HG03342 (cell line): ENCODE results near the gene TMA16.
"Not testable (repeated sequence)": the region's sequence is repeated elsewhere in the genome, so short reads cannot be mapped to it uniquely, and the experiment has no call there.

Experiments
- ATAC-seq: cut with Tn5 transposase; IDR thresholded peaks from one replicate; pipeline ENCODE4 v1.9.1; 2021; ENCODE audit warnings: mild to moderate bottlenecking, moderate library complexity; ENCODE audit not compliant: unreplicated experiment

TMA16 gene

DNA sequence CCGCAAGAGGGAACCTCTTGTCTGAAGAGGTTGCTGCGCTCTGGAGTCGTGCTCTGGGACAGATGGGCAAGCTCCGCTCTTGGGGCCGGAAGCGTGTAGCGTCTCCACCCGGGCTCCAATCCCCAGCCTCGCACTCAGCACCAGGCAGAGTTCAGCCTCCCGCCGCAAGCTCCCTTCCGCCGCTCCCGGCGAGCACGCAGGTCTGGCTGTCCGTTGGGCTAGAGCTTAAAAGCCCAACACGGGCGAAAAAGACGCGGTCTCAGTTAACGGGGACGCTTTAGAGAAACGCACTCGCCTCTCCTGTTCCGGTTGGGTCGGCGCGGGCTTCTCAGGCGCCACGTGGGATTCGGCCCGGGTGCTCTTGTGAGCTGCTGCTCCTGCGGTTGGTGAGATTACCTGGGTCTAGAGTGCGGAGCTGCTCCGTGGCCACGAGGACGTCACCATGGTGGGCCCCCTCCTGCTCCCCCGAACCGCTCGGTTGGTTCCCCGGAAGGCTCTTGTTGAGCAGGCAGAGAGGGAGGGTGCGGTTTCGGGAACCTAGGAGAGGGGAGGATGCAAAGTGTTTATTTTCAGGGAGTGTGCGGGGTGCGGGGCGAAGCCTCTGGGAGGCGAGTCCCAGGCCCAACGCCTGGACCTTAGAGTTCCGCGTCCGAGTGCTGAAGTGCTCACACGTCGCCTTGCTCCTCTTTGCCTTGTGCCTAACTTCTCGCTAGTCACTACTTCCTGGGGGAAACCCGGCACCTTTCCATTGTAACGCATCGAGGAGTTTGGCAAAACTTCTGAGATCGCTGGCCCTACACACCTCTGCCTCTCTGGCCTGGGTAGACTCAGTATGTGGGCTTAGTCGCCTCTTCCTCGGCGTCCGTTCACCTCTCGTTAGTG is at the start of gene TMA16:
Gene TMA16 (plus strand): TSS at position 331 of the 882 bp plus-strand sequence. CDS start 112 bp downstream, at position 443.
- peak; percentile 85 for ATAC-seq

DNA sequence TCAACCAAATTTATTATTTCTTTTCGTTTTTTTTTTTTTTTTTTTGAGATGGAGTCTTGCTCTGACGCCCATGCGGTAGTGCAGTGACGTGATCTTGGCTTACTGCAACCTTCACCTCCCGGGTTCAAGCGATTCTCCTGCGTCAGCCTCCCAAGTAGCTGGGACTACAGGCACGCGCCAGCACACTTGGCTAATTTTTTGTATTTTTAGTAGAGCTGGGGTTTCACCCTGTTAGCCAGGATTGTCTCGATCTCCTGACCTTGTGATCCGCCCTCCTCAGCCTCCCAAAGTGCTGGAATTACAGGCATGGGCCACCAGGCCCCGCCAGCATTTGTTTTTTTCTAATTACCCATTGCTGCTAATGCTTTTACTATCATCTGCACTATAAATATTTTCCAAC is 47.5 kb upstream of the TMA16 start:
- ATAC-seq, result not testable (repeated sequence)

DNA sequence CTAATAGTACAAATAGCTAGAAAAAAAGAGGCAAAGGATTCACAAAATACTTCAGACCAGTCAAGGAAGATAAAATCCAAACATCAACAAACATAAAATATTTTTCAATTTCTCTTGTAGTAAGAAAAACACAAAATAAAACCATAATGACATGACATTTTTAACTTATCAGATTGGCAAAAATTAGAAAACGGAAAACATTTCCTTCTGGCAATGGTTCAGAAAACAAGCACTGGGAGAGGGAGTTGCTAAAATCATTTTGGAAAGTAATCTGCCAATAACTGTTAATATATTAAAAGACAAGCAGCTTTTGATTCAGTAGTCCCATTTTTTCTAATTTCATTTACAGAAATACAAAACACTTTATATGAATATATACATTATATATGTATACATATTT is 47.0 kb upstream of the TMA16 start:
- ATAC-seq, result no peak

DNA sequence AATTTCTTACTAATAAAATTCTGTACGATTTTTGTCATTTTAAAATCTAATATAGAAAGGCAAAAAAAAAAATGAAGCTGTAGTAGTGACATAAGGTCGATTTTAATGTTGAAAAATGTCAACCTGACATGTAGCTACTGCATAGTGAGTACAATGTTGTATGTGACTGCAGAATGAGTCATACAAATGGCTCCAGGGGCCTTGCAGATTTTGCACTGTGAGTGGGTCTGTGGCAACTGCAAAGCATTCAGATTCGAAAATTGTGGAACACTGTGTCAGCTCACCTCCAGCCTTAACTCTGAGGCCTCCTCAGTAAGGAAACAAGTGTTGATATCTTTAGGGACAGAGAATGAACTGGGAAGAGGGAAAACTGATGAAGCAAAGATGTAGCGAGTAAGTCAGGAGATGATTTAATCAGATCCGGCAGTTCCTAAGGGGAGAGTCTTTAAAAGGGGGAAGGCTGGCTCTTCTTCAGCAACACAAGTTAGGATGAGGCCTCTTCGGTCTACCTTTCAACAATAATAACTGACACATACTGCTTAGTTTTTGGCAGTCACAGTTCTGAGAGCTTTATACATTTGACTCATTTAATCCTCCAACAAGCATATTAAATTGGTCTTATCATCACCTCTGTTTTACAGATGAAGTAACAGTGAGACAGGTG is 45.8 kb upstream of the TMA16 start:
- no peak for ATAC-seq

DNA sequence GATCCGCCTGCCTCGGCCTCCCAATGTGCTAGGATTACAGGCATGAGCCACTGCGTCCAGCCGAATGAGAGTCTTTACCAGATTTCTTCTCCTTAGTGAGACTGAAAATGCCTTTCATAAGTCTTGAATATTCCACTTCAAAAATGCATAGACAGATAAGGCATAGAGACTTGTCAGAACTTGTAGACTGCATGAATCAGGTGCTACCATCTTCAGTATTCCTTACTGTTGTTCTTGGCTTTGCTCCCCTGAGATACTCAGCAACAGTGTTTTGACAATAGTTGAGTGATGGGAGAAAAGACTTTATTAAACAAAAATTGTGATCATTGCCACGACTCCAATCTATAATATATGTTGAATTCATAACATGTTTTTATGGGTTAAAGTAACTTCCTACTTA is 31.9 kb upstream of the TMA16 start:
- ATAC-seq, result no peak

DNA sequence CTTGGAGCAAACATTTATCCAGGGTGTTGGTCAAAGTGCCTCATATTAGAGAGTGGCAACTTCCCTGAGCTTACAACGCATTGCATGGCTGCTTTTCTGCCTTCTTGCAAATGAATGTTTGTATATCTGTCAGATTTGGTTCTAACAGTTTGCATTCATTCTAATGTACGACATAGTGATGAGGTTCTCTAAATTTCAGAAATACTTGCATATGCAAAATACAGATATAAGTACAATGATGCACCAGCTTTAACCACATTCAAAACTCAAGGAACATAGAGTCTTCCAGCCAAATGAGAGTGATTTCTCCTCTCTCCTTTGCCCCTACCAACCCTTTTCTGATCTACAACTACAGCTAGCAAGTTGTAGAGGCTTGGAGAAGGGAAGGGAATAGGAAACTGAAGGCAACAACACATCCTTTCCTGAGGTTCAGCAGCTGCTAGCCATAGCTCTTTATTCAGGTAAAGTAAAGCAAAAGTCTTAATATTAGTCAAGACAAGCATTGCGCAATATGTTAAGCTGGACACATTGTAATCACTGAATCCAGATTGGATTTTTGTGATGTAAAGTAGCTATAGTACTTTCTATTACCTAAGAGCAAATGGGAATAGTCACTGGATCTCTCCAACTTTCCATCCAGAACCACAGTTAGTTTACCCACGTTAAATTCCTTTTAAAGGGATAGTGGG is 27.3 kb upstream of the TMA16 start:
- ATAC-seq, result no peak

DNA sequence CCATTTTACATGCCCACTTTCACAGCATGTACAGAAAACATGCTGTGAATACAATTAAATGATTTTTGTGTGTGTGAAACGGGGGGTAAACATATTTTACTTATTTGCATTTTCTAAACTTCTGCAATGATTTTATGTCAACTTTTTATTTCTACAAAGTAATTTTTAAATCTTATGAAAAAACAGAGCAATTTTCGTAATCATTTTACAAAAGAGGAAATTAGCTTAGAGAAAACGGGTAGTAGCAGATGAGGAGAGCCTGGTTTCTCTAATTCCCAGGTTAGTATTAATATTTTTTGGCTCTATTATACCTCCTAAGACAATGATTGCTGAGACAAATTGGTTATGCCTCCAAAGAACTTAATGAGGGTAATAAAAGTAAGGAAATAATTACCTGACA is 24.1 kb upstream of the TMA16 start:
- ATAC-seq, result no peak

DNA sequence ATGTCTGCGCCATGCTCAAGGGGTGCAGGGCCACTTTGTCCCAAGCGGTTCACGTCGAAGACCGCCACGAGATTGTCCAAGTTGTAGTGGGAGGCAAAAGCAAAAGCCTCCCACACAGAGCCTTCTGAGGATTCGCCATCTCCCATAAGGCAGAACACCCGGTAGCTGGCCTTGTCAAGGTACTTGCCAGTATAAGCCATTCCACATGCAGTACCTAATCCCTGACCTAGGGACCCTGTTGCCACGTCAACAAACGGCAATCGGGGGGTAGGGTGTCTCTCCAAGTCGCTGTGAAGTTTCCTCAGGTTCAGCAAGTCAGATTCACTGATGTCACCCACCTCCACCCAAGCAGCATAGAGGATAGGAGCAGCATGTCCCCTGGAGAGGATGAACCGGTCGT is 21.4 kb upstream of the TMA16 start:
- no peak for ATAC-seq

DNA sequence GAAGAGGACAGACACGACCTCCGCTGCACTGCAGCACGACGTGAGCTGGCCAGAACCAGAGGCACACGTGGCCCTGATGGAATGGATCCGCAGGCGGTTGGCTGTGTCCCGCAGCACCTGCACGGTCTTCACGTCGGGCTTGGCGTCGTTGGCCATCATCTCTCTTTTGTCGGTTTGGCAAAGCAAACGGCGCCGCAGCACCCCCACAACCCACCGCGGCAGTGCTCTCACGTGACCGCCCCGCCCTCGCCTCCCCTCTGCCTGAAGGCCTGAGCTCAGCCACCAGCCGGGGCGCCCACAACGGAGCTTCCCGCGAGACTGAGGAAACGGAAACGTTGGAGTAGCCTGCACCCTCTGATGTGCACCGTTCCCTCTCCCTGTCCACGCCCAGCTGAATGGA is 20.9 kb upstream of the TMA16 start, which contains the start of gene TKTL2:
Gene TKTL2 (minus strand): TSS at position 179 of the 400 bp plus-strand sequence. CDS start 20 bp downstream, at position 159.
- no peak for ATAC-seq

DNA sequence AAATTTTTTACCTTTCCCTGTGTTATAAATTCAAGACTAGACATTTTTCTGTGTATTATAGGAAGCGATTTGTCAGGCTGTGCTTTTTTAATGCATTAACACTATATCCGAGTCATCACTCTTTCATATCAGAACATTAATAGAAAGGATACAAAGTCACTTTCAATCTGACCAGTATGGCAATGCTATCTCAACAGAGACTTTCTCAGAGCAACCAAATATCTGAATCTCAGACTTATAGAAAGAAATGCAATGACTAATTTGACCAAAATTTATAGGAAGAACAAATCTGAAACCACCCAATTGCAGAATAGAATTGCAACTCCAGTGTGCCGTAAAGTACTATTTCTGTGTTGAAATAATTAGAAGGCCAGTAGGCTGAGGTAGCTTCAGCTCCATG is 20.5 kb upstream of the TMA16 start:
- no peak for ATAC-seq

DNA sequence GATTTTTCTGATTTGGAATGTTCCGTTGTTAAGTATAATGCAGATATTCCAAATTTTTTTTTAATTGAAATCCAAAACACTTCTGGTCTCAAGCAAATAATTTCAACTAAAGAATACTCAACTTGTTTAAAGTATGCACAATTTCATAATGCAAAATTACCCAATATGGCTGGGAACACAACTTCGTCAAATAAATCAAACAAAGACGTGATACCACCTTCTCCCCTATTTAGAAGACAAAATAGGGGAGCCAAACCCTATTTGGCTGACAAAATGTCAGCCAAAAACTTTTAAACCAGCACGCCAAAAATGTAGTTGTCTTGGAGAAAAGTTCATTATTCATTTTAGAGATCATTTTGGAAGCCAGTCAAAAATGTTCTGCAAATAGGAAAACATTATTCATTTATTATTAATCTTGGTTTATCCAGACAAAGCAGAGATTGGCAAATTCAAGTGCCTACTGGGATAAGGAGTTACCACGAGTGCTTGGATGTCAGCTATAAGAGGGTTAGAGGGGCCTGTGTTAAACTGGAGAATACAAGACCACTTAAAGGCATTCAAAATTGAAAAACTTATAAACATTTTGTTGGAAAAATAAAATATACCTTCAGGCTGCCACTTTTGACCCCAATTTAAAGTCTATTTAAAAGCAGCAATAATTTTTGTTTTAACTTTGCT is 17.6 kb upstream of the TMA16 start:
- no peak for ATAC-seq

DNA sequence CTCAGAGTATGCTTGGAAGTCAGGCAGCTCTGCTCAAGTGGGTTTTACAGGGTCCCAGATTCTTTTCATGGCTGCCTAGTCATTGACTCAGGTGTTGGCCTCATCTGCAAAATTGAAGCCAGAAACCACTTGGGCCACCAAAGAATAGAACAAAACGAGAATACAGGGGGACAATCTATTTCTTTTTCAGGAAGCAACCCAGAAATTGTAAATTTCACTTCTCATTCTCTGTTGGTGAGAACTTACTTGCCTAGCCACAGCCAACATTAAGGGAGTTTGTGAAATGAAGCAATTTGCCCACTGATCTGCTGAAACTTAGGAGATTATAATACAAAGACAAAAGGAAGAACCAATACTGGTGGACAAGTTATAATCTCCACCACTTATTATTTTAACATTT is 12.3 kb upstream of the TMA16 start:
- peak; percentile 66 for ATAC-seq

DNA sequence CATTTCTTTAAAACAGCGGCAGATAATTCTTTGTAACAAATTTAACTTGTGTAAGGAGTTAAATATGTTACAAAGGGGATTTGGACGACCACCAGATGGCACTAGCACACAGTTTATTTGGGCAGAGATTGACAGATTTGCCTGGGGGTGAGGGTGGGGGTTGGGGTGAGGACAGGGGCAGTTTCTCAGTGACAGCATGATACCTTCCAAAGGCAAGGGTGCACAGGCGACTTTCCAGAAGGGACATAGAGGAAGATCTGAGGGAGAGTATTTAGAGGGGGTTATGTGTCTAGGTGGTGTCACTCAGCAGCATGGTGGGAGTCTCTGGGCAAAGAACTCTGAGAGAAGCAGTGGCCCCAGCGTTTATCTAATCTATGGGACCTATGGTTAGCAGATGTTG is 9.6 kb upstream of the TMA16 start:
- ATAC-seq, result no peak

DNA sequence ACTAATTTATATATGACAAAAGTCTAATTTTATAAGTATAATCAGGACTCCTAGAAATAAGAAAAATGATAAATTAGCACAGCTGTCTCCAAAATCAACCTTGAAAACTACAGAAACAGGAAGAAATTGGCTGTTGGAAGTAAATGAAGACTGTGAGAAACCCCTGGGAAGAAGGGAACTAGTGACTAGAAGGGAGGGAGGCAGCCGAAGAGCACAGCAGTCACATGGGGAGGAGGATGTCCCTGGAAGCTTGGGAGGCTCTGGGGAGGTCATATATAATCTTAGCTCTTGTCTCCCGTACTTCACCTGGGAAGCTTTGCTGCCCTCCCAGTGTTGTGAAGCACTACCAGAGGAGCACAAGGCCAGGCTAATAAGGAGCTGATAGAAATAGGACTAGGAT is 8.9 kb upstream of the TMA16 start:
- ATAC-seq, result no peak

DNA sequence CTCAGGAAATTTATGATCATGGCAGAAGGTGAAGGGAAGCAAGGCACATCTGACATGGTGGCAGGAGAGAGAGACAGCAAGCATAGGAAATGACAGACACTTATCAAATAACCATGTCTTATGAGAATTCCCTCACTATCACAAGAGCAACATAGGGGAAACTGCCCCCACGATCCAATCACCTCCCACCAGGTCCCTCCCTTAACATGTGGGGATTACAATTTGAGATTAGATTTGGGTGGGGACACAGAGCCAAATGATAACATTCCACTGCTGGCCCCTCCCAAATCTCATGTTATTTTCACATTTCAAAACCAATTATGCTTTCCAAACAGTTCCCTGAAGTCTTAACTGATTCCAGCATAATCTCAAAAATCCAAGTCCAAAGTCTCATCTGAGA is 8.2 kb upstream of the TMA16 start:
- ATAC-seq, result no peak

DNA sequence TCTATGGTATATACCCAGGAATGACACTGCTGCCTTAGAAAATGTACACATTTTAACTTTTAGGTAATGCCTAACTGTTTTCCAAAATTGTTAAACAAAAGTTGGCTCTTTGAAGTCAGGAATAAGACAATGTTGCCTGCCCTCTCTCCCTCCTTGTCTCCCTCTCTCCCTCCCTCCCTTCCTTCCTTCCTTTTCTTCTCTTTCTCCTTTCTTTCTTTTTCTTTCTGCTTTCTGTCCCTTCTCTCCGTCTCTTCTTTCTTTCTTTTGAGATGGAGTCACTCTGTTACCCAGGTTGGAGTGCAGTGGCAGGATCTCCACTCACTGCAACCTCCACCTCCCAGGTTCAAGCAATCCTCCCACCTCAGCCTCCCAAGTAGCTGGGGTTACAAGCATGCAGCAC is 4.6 kb upstream of the TMA16 start:
- ATAC-seq, result no peak

DNA sequence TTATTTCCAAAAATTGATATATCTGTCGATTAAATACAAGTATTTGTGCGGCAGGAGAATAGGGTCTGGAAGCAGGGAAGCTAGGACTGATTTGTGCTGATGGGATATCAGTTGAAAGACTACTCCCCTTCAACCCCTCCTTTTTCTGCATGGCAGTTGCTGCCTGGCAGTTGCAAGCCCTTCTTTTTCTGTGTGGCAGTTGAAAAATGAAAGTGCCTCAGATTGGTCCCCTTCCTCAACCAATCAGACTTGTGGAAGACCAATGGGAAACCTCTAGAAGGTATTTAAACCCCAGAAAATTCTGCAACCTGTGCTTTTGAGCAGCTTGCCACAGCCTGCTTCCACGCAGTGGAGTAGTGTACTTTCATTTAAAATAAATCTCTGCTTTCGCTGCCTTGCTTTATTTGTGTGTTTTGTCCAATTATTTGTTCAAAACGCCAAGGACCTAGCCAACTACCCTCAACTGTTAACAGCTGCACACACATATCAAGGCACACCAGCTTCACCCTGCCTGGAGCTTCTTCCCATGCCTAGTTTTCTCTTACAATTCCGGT is 1.5 kb upstream of the TMA16 start:
- no peak for ATAC-seq

DNA sequence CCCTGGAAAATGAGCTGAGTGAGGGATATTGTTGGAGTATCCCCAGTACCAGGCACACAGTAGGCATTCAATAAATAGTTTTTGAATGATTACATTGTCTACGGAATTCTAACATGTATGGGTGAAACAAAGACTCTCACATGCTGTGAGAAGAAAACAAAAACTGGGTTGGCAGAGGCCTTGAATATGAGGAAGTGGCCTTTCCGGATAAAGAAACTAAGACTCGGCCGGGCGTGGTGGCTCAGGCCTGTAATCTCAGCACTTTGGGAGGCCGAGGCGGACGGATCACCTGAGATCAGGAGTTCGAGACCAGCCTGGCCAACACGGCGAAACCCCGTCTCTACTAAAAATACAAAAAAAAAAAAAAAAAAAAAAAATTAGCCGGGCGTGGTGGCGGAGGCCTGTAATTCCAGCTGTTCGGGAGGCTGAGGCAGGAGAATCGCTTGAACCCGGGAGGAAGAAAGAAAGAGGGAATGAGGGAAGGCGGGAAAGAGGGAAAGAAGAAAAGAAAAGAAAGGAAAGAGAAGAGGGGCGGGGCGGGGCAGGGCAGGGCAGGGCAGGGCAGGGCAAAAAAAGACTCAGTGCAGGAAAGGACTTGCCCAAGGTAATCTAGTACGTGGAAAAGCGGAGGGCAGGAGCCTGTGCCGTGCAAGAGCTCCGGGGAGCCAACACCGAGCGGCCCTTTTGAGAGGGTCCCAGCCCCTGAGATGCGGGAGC is 689 bp upstream of the TMA16 start:
- peak; percentile 28 for ATAC-seq

DNA sequence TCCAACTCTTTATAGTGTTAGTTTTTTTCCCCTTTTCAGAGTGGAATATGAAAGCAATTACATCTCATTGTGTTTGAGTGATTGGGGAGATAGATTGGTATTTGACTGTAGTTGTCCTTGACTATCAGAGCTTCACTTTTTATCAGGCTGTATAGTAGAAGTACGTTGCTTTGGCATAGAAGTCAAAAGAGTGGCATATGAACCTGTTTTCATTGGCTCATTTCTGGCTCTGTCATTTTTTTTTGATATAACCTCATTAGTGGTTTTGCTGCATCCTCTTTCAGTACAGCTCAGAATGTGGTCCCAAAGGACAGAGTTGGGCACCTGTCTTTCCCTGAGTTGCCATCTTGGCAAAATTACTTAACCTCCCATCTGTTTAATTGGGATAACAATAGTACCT is 1.4 kb downstream of the TMA16 start:
- ATAC-seq, result peak; percentile 32

DNA sequence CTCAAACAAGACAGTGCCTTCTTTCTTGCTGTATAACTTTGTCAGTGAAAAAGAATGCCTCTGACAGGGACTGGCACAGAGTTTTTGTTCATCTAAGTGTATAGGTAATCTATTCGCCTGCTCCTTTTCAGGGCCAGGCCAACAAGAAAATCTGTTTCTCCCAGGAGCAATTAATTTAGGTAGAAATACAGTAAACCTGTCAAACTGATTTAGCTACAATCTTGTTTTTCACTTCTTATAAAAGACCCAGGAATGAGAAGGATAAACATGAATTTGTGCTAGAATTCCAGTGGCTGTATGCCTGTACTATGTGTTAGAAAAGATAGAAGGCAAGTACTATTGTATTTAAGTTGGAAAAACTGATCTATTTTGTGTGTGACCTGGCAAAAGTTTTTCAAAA is 6.1 kb downstream of the TMA16 start:
- no peak for ATAC-seq
